Nephron (organoid): ENCODE measurements around the gene SBF2.
"Not testable (repeated sequence)": the region's sequence is repeated elsewhere in the genome, so short reads cannot be mapped to it uniquely, and the experiment has no call there.

Experiments used
- H3K27ac Mint-ChIP-seq, 3 experiments: 2 replicates each; pipeline ENCODE4 v1.8.0; 2020; ENCODE audit warnings: mixed read lengths in 3 of 3, mild to moderate bottlenecking in 2 of 3, moderate library complexity in 1 of 3
- H3K27me3 Mint-ChIP-seq: 2 replicates; pipeline ENCODE4 v1.8.0; 2021; ENCODE audit warnings: low read depth, mild to moderate bottlenecking, moderate library complexity, mixed read lengths
- H3K36me3 Mint-ChIP-seq: 2 replicates; pipeline ENCODE4 v1.8.0; 2020; ENCODE audit warnings: low read depth, mixed read lengths
- H3K4me1 Mint-ChIP-seq: 2 replicates; pipeline ENCODE4 v1.8.0; 2020; ENCODE audit warnings: mixed read lengths
- H3K4me3 Mint-ChIP-seq, 3 experiments: 2 replicates each; pipeline ENCODE4 v1.8.0; 2020; ENCODE audit warnings: mild to moderate bottlenecking in 3 of 3, mixed read lengths in 3 of 3, moderate library complexity in 2 of 3
- H3K9me3 Mint-ChIP-seq: 2 replicates; pipeline ENCODE4 v1.8.0; 2020; ENCODE audit warnings: mixed read lengths
- TF ChIP-seq, protein P1 (sequence below), 3 experiments: fragments of 200-600 bp; sonication (generic); IDR thresholded peaks; one replicate each; pipeline ENCODE4 v1.5.0; 2021; ENCODE audit warnings: antibody characterized with exemption in 3 of 3; ENCODE audit not compliant: unreplicated experiment in 3 of 3

Gene SBF2

DNA sequence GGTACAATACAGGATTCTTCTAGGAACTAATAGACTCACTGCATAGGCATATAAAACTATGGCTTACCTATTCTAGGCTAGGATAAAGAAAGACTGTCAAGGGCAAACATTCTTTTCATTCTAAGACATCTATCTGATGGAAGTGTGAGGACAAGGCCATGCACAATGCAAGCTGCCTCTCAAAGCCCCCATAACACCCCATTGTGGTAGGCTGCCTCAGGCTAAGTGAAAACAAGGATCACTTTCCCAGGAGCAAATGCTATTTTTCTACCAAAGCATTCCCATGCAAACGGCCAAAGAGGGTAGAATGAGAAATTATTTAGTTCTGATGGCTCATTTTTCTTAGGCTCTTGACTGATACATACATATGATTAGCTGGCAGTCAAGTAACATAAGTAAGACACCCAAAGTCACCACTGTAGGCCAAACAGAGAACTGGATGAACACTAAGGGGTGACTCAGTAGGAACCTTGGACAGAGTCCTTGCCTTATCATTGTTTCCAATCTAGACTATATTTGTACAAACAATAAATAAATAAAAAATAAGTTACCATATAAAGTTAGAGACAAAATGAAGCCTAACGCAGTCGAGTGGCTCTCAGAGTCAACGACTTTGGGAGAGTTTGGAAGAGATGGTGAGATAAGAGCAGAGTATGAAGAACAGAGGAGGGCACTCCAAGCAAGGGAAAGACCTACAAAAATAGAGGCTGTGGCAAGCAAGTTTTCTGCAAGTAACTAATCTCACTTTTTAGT lies 303.6 kb downstream of the SBF2 start:
- no peak overlapping the region for H3K27ac Mint-ChIP-seq
- TF ChIP-seq, protein P1, sequence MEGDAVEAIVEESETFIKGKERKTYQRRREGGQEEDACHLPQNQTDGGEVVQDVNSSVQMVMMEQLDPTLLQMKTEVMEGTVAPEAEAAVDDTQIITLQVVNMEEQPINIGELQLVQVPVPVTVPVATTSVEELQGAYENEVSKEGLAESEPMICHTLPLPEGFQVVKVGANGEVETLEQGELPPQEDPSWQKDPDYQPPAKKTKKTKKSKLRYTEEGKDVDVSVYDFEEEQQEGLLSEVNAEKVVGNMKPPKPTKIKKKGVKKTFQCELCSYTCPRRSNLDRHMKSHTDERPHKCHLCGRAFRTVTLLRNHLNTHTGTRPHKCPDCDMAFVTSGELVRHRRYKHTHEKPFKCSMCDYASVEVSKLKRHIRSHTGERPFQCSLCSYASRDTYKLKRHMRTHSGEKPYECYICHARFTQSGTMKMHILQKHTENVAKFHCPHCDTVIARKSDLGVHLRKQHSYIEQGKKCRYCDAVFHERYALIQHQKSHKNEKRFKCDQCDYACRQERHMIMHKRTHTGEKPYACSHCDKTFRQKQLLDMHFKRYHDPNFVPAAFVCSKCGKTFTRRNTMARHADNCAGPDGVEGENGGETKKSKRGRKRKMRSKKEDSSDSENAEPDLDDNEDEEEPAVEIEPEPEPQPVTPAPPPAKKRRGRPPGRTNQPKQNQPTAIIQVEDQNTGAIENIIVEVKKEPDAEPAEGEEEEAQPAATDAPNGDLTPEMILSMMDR (IDR thresholded peaks at IDR 0.05; ENCODE audit: unreplicated experiment in 3 of 3): no peak
- peaks cover 29% of the 10 kb centered on the region for H3K9me3 Mint-ChIP-seq
- H3K4me1 Mint-ChIP-seq: no peaks in the 10 kb centered on the region
- H3K4me3 Mint-ChIP-seq: no peak overlapping the region
- H3K36me3 Mint-ChIP-seq: peaks cover 63% of the 10 kb centered on the region
- no peaks in the 10 kb centered on the region for H3K27me3 Mint-ChIP-seq

DNA sequence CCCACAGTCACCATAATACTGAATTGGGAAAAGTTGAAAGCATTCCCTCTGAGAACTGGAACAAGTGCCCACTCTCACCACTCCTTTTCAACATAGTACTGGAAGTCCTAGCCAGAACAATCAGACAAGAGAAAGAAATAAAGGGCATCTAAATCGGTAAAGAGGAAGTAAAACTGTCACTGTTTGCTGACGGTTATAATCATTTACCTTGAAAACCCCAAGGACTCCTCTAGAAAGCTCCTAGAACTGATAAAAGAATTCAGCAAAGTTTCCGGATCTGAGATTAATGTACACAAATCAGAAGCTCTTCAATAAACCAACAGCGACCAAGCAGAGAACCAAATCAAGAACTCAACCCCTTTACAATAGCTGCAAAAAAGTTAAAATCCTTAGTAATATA lies 306.7 kb downstream of the SBF2 start:
- not testable (repeated sequence) for H3K27me3 Mint-ChIP-seq, H3K4me3 Mint-ChIP-seq, H3K4me1 Mint-ChIP-seq, H3K27ac Mint-ChIP-seq
- Mint-ChIP-seq H3K9me3 (peaks cover 37% of the 10 kb centered on the region), H3K36me3 (peaks cover 81% of the 10 kb centered on the region)

DNA sequence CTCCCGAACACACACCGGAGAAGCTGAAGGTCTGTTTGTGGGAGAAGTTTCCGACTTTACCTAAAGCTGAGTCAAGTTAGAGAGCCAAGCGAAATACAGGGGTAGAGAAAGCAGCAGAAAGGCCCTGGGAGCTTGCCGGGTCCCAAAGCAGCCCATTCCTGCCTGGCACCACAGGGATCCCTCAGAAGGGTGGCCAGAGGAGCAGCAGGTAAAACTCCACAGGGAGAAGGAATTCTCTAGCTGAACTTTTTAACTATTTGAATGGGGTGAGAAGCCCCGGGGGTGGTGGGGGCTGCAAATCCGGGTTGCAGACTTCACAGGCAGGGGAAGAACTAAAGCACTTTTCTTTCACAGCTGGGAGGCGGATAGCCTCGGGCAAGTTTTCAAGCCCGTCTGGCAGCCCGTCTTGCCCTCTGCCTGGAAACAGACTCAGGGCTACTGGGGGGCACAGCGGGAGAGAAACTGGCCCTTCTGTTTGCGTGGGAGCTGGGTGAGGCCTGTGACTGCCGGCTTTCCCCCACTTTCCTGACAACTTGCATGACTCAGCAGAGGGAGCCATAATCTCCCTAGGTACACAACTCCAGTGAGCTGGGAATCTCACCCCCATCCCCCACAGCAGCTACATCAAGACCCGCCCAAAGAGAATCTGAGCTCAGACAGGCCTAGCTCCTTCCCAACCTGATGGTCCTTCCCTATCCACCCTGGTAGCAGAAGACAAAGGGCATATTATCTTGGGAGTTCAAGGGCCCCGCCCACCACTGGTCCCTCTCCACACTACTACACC lies 311.0 kb downstream of the SBF2 start:
- no peaks in the 10 kb centered on the region for H3K27me3 Mint-ChIP-seq
- H3K4me1 Mint-ChIP-seq: no peaks in the 10 kb centered on the region
- peaks cover 60% of the 10 kb centered on the region for H3K36me3 Mint-ChIP-seq
- TF ChIP-seq, protein P1 (IDR thresholded peaks at IDR 0.05; ENCODE audit: unreplicated experiment in 3 of 3): no peak
- peak overlapping the region in 2 of 3 experiments; percentile 41 to 72 for H3K27ac Mint-ChIP-seq
- H3K9me3 Mint-ChIP-seq: peaks cover 31% of the 10 kb centered on the region
- no peak overlapping the region for H3K4me3 Mint-ChIP-seq

DNA sequence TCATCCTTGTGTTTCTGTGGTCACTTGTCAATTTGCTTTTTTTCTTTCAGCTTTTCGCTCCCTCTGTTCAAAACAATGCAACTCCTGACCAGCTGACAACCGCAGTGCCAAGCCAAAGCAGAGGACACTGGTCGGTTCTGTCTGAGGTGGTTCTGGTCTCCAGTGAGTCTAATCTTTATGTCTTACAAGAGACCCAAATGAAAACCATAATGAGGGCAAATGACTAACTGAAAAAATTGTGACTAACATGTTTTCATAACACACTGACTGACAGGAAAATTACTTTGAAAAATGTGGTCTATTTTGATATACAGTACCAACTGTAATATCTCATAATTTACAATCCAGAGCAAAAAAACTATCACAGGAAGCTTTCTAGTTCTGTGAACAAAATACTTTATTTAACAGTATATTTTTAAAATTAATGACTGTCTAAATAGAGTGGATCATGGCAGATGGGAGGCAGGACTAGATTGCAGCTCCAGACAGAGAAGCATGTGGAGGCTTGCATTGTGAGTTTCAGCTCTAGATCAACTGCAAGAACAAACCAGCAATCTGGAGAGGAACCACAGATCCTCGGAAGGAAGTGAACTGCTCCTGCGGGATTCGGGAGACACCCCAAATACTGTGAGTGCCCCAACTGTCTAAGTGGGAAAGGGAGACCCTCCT lies 311.8 kb downstream of the SBF2 start:
- Mint-ChIP-seq H3K27me3 (no peaks in the 10 kb centered on the region), H3K36me3 (peaks cover 52% of the 10 kb centered on the region), H3K4me3 (no peak overlapping the region), H3K4me1 (no peaks in the 10 kb centered on the region), H3K9me3 (peaks cover 24% of the 10 kb centered on the region), H3K27ac (peak overlapping the region in 2 of 3 experiments; percentile 41 to 72)
- TF ChIP-seq, protein P1 (IDR thresholded peaks at IDR 0.05; ENCODE audit: unreplicated experiment in 3 of 3): no peak

DNA sequence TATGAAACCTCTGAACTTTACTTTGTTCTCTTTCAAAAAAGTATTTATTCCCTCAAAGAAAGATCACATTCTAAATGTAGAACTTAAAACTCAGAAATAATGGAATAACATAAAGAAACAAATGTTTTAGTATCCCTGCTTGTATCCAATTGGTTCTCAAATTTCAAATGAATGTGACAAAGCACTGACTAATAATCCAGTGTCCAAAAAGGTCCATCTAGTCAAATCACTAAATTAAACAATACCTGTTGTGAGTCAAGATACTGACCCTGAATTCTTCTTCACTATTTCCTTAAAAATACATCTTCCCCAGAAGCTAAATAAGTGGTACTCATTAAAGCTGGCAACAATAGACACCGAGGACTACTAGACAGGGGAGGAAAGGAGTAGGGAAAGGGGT lies 313.1 kb downstream of the SBF2 start:
- TF ChIP-seq, protein P1 (IDR thresholded peaks at IDR 0.05; ENCODE audit: unreplicated experiment in 3 of 3): no peak
- no peaks in the 10 kb centered on the region for H3K4me1 Mint-ChIP-seq
- no peaks in the 10 kb centered on the region for H3K27me3 Mint-ChIP-seq
- peaks cover 12% of the 10 kb centered on the region for H3K9me3 Mint-ChIP-seq
- peaks cover 43% of the 10 kb centered on the region for H3K36me3 Mint-ChIP-seq
- no peak overlapping the region for H3K27ac Mint-ChIP-seq
- H3K4me3 Mint-ChIP-seq: no peak overlapping the region

DNA sequence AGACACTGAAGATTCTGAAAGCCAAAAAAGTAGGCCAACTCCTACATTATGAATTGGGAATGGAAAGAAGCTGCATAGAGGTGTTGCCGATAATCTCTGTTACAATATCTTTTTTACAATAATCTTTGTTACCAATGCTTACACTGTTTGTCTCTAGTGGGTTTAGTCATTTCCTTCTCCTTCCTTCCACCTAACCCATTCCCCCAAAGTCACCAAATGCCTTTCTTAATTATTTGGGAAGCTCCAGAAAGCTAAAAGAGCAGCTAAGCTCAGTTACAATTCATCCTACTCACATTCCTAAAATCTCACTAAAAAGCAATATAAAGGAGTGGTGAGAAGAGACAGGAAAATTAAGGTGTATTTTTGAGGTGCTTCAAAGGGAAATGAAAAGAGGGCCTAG lies 316.5 kb downstream of the SBF2 start:
- Mint-ChIP-seq H3K27ac (no peak overlapping the region), H3K4me1 (peaks cover 6% of the 10 kb centered on the region), H3K36me3 (peaks cover 20% of the 10 kb centered on the region), H3K9me3 (peaks cover 2% of the 10 kb centered on the region), H3K27me3 (no peaks in the 10 kb centered on the region), H3K4me3 (no peak overlapping the region)
- TF ChIP-seq, protein P1 (IDR thresholded peaks at IDR 0.05; ENCODE audit: unreplicated experiment in 3 of 3): no peak
